Measurements from ENCODE around the gene MS4A8.

DNA sequence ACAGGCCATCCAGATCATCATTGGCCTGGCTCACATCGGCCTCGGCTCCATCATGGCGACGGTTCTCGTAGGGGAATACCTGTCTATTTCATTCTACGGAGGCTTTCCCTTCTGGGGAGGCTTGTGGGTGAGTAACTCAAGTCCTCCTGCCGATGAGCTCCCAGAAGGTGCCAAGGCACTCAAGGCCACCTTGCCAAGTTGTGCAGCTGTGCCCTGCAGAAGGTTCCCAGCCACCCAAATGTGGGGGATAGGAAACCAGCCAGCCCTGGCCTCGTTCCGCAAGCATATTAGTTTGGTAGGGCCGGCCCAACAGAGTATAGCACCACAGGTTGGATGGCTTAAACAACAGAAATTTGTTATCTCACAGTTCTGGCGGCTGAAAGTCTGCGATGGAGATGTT lies 4.0 kb downstream of the MS4A8 start:
- TF ChIP-seq, protein P1, sequence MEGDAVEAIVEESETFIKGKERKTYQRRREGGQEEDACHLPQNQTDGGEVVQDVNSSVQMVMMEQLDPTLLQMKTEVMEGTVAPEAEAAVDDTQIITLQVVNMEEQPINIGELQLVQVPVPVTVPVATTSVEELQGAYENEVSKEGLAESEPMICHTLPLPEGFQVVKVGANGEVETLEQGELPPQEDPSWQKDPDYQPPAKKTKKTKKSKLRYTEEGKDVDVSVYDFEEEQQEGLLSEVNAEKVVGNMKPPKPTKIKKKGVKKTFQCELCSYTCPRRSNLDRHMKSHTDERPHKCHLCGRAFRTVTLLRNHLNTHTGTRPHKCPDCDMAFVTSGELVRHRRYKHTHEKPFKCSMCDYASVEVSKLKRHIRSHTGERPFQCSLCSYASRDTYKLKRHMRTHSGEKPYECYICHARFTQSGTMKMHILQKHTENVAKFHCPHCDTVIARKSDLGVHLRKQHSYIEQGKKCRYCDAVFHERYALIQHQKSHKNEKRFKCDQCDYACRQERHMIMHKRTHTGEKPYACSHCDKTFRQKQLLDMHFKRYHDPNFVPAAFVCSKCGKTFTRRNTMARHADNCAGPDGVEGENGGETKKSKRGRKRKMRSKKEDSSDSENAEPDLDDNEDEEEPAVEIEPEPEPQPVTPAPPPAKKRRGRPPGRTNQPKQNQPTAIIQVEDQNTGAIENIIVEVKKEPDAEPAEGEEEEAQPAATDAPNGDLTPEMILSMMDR (IDR thresholded peaks at IDR 0.05): no peak
- no peak for TF ChIP-seq POLR2A (IDR thresholded peaks at IDR 0.05)
